ENCODE data around the gene DICER1. TPM values are rescaled to one million over a fixed set of nuclear protein-coding genes. Genes with fewer than 3 reads are reported as not detected.

Gene DICER1
- total RNA-seq, 1 donor from 2014 or later = 49.3 TPM

DNA sequence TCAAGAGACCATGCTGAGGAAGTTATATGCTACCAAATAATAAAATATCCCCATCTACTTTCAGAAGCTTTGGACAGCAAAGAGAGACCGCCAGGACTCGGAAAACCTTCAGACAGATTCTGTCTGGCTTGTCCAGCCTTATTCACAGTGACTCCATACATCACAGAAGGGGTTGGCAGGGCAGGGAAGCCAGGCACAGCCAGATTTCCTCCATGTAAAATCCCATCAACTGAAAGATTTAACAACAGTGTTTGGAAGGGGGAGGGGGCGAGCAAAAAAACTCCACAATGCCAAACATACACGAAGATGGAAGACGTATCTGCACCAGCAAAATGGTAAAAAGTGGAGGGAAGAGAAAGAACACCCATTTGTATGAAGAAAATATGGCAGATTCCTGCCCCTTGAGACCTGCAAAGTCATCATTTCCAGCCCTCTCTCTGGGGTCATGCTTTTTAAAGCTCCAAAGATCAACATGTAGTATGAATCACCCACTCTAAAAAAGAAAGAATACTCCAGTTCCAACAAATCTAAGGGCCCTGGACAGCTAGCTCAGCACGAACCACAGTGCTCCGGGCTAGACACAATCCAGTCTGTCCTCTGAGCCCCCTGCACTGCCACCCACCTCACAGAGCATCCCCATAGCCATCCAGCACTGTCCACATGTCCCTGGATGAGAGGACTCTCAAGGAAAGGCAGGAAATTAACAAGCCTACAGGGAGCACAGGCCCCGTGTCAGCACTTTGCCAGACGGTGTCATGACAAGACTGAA lies 116.4 kb downstream of the DICER1 start:
- DNase-seq (ENCODE audit: low spot score) = no peak

DNA sequence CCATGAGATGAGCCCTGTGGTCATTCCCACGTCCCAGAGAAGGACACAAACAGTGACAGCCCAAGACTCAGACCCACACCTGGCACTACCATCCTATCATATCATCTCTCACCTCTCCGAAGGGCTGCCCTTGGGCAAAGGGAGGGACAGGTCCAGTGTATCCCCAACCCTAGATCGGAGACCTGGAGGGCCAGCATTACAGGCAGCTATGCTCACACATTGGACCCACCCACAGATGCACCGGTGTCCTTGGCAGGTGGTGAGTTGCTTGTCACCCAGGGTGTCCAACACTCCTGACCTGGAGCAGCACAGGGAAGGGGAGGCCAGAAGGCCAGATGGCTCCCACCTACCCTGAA lies 117.4 kb downstream of the DICER1 start:
- DNase-seq (ENCODE audit: low spot score) = no peak

DNA sequence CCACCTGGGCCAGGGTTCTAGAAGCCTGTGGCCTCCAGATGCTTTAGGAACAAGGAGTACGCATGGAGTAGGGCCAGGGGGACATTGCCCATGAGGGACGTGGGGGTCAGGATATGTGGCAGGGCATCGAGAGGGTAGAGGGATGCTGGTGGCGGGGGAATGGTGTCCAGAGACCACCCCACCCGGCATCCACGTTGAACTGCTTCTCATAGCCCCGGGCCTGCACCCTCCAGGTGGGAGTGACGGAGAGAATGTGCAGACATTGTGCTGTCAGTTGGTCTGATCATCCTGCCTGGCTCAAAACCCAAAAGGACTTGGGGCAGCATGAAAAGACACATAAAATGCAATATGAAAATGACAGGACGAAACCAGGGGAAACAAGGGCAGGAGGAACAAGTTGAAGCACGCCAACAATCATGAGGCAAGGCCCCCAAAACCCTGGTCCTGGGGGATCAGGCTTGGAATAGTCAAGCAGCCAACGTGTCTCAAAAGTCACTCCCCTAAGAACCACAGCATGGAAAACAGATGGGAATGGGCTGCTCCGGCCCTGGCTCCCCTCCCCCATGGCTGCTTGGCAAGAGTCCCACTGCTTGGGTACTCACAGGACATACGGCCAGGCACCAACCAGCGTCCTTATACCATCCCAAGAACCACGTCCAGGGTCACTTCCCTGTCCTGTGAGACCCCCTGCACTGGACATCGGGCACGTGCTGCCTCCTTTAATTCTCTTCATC lies 117.9 kb downstream of the DICER1 start:
- no peak for DNase-seq (ENCODE audit: low spot score)

DNA sequence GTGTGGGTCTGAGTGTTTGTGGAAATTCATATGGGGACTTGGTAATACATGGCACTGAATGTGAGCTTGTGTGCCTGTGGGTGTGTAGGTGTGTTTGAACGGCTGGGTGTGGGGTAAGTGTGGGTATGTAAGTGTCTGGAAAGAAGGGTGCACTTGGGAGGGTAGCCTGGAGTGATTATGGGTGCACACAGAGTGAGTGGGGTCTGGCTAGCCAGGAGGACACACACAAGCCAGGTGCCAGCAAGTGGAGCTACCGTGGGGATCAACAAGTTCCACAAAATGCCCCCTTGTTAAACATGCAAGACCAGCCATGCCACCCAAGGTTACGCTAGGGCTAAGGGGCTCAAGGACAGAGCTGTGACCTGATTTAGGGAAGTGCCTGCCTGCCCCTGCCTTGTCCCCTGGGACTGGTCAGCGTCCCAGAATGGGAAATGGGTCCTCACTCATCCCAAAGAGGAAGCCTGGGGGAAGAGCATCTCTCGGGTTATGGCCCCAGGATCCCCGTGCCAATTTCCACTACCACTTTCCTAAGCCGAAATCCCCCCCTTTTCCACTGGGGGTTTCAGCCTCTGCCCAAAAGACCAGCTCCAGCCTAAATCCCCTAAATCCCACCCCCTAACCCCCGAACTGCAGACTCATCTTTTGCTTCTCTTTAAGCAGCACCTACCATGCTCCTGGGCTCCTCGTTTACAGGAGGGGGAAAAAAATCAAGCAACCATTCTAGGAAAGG lies 118.6 kb downstream of the DICER1 start:
- no peak for DNase-seq (ENCODE audit: low spot score)

DNA sequence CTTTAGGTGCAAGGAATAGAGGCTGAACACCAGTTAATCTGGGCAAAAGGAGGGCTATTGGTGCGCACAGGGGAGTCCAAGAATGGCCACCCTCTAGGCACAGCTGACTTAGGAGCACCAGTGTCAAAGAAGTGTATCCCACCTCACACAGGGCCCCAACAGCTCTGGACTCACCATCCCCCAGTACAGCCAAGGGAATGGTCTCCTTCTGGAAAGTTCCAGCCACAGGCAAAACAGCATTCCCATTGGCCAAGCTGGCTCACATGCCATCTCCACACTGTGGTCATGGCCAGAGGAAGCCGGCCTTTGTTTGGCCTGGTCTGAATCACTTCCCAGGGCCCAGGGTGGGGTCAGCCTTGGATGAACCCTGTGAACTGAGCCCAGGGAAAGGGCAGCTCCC lies 120.1 kb downstream of the DICER1 start:
- no peak for DNase-seq (ENCODE audit: low spot score)

Other genes with a start within 250 kb of the DICER1 start
- gene CLMN, start 162.4 kb upstream of the DICER1 start, total RNA-seq = 63.5 TPM